GM12878 (cell line): ENCODE results near the gene CRKL. TPM values are rescaled to one million over a fixed set of nuclear protein-coding genes. Genes with fewer than 3 reads are reported as not detected.

Experiments
- ATAC-seq: fragments of 200-7000 bp; cut with Tn5 transposase; 3 replicates; pipeline ENCODE4 v1.9.1; 2020; ENCODE audit warnings: mild to moderate bottlenecking, moderate library complexity
- BruUV-seq: library from RNA; stranded (reverse); fragments of 400-500 nt; replicated peaks from 2 replicates; lab custom pipeline; 2021; lab: Mats Ljungman, UMichigan
- CTCF ChIA-PET: fragments of 300-600 bp; sonication (Branson Sonifier 250); formaldehyde crosslinking; extraction: SDS; loops from one replicate; lab custom pipeline; 2021; ENCODE audit warnings: inconsistent platforms; lab: Yijun Ruan, JAX
- POLR2A ChIA-PET: fragments of 350-600 bp; formaldehyde crosslinking; extraction: SDS; loops from one replicate; lab custom pipeline; 2021; ENCODE audit warnings: inconsistent platforms; lab: Charles Lee
- RAD21 ChIA-PET: fragments of 300-600 bp; sonication (Branson Sonifier 250); formaldehyde crosslinking; loops from one replicate; lab custom pipeline; 2023; ENCODE audit warnings: antibody characterized with exemption; ENCODE audit not compliant: unreplicated experiment; lab: Charles Lee
- SMC1A ChIA-PET: fragments of 300-600 bp; sonication (Branson Sonifier 250); formaldehyde crosslinking; loops from one replicate; lab custom pipeline; 2023; ENCODE audit not compliant: unreplicated experiment, uncharacterized antibody; lab: Charles Lee
- DNase-seq: peaks from one replicate; pipeline ENCODE4 v3.0.0-alpha.2; 2011; ENCODE audit warnings: low read depth, low spot score
- FAIRE-seq: peaks from 3 replicates; lab custom pipeline; 2011; peaks lifted over from hg19 to GRCh38; lab: Jason Lieb, UNC
- H2AFZ ChIP-seq: 2 replicates; pipeline ENCODE4 v1.6.0; 2011; ENCODE audit warnings: low read depth, low read length, control low read depth; ENCODE audit not compliant: control insufficient read depth
- H3K27ac ChIP-seq: 2 replicates; pipeline ENCODE4 v1.5.1; 2011; ENCODE audit warnings: control low read depth; ENCODE audit not compliant: control insufficient read depth, insufficient read depth
- H3K27me3 ChIP-seq, 2 experiments: replicated peaks in 1 of 2; 2 replicates each; pipeline versions ENCODE4 v1.6.0 to v1.6.1; 2011; ENCODE audit warnings: low read length in 1 of 2; ENCODE audit not compliant: control insufficient read depth in 2 of 2, insufficient read depth in 2 of 2
- H3K36me3 ChIP-seq, 2 experiments: 2 replicates each; pipeline ENCODE4 v1.5.1; 2011; ENCODE audit warnings: low read length in 1 of 2; ENCODE audit not compliant: control insufficient read depth in 2 of 2, insufficient read depth in 2 of 2
- H3K4me1 ChIP-seq: 2 replicates; pipeline ENCODE4 v1.6.1; 2011; ENCODE audit warnings: mild to moderate bottlenecking, low read length, moderate library complexity, mixed read lengths; ENCODE audit not compliant: control insufficient read depth, insufficient read depth
- H3K4me2 ChIP-seq: 2 replicates; pipeline ENCODE4 v1.6.0; 2011; ENCODE audit warnings: control low read depth; ENCODE audit not compliant: control insufficient read depth, insufficient read depth
- H3K4me3 ChIP-seq: fragments of 200-600 bp; sonication (generic); 2 replicates; pipeline ENCODE4 v1.5.1; 2016
- H3K79me2 ChIP-seq: 2 replicates; pipeline ENCODE4 v1.6.0; 2011; ENCODE audit warnings: low read length; ENCODE audit not compliant: control insufficient read depth, insufficient read depth
- H3K9ac ChIP-seq: 2 replicates; pipeline ENCODE4 v1.8.0; 2011; ENCODE audit warnings: low read length, control low read depth, mixed read lengths; ENCODE audit not compliant: control insufficient read depth, insufficient read depth
- H3K9me3 ChIP-seq: replicated peaks from 3 replicates; pipeline ENCODE4 v1.5.1; 2011; ENCODE audit warnings: mild to moderate bottlenecking, low read length; ENCODE audit not compliant: control insufficient read depth, insufficient read depth
- H4K20me1 ChIP-seq: 2 replicates; pipeline ENCODE4 v1.6.0; 2011; ENCODE audit not compliant: control insufficient read depth, insufficient read depth
- ATF2 ChIP-seq: IDR thresholded peaks from 2 replicates; pipeline ENCODE4 v1.6.1; 2012; ENCODE audit warnings: low read length, inconsistent platforms
- E2F4 ChIP-seq: IDR thresholded peaks from 2 replicates; pipeline ENCODE4 v1.6.1; 2012; ENCODE audit warnings: low read depth, low read length, improper control_type of control experiment
- E4F1 ChIP-seq: fragments of 450-650 bp; IDR thresholded peaks from 2 replicates; pipeline ENCODE4 v1.6.1; 2018; ENCODE audit warnings: borderline replicate concordance, mild to moderate bottlenecking; ENCODE audit not compliant: partially characterized antibody
- POLR2AphosphoS5 ChIP-seq: IDR thresholded peaks from 2 replicates; pipeline ENCODE4 v1.6.1; 2011; ENCODE audit warnings: mild to moderate bottlenecking, low read length, inconsistent platforms
- RCOR1 ChIP-seq: conservative IDR thresholded peaks from 2 replicates; pipeline ENCODE4 v1.6.1; 2012; ENCODE audit warnings: low read depth, low read length, improper control_type of control experiment
- TCF12 ChIP-seq: IDR thresholded peaks from 2 replicates; pipeline ENCODE4 v1.6.1; 2011; ENCODE audit warnings: low read depth, mild to moderate bottlenecking, low read length
- ZNF207 ChIP-seq: fragments of 450-650 bp; IDR thresholded peaks from 2 replicates; pipeline ENCODE4 v1.6.1; 2014; ENCODE audit warnings: antibody characterized with exemption, mild to moderate bottlenecking, borderline replicate concordance
- WGBS: methylation state at CpG from one replicate; pipeline ENCODE4 v1.1.6; 2016; ENCODE audit warnings: low lambda C conversion rate; ENCODE audit not compliant: insufficient replicate concordance, insufficient coverage; ENCODE audit errors: missing lambda C conversion rate; 5-methylcytosine and 5-hydroxymethylcytosine counted together
- in situ Hi-C: fragments of 300-500 bp; cut with MboI; formaldehyde crosslinking; loops from 9 replicates; pipeline ENCODE4 v1.14.3; 2018; ENCODE audit warnings: mixed read lengths
- intact Hi-C: fragments of 100-400 bp; cut with micrococcal nuclease; formaldehyde crosslinking; loops from one replicate; pipeline ENCODE4 v1.14.2; 2022; ENCODE audit not compliant: unreplicated experiment
- polyA plus RNA-seq, 11 experiments: library from polyadenylated mRNA; depleted of rRNA in 4 of 11; unstranded in 6 of 11; stranded (reverse) in 5 of 11; fragments of >200 nt; fragmentation: Nextera tagmentation in 4 of 11; fragmentation: Illumina TruSeq in 1 of 11; extraction: Ambion mirVana in 4 of 11; extraction: Trizol in 1 of 11; gene quantifications; 1 replicate in 1 of 11; 2 replicates in 10 of 11; pipeline versions ENCODE4 v1.2.1 to v1.2.3, GENCODE V29; 2011 to 2016; ENCODE audit warnings: inconsistent platforms in 2 of 11, missing spikeins in 2 of 11, low read depth in 1 of 11
- total RNA-seq, 4 experiments: library from RNA; depleted of rRNA in 3 of 4; stranded (reverse); fragments of >200 nt in 3 of 4; fragmentation: Illumina TruSeq in 1 of 4; extraction: Trizol in 1 of 4; gene quantifications; 2 replicates each; pipeline versions ENCODE4 v1.2.1 to v1.2.3, GENCODE V29; 2013 to 2021
- TF ChIP-seq, protein P1 (sequence below): fragments of 450-650 bp; IDR thresholded peaks from 2 replicates; pipeline ENCODE4 v1.6.1; 2017; ENCODE audit warnings: mild to moderate bottlenecking, low read depth, inconsistent platforms; ENCODE audit not compliant: poor library complexity, severe bottlenecking

The CRKL gene
- total and polyA plus RNA-seq, 10 of the 15 experiments (the other 5 are each of a cell fraction or from before 2014, with no cell fraction given) = 12.6 to 61.2 (median 32.7) TPM

GRCh38 chr22:20964799-20965103 is 47.5 kb downstream of the CRKL start:
- Histone ChIP-seq H3K4me2 (peak overlapping the region; percentile 17; the same call in 1 of the 2 replicates), H3K27ac (no peak overlapping the region), H3K9ac (no peak overlapping the region), H3K4me1 (peaks cover 3% of the 10 kb centered on the region), H3K27me3 (peaks cover 2 to 4% of the 10 kb centered on the region in 2 experiments; a peak in 3 of 4 replicates), H3K9me3 (no peaks in the 10 kb centered on the region), H3K4me3 (no peak overlapping the region), H4K20me1 (no peaks in the 10 kb centered on the region; the same call in 1 of the 2 replicates), H3K36me3 (no peaks in the 10 kb centered on the region), H2AFZ (no peak overlapping the region), H3K79me2 (no peaks in the 10 kb centered on the region)
- ChIA-PET SMC1A (no interaction called here), POLR2A (no interaction called here), CTCF (no interaction called here), RAD21 (no interaction called here)
- DNase-seq = no peak
- intact Hi-C loops (no loop called here), in situ Hi-C loops (no loop called here)
- 16% methylated on average over 14 of the region's 28 CpGs for WGBS
- no peak for ATAC-seq
- no TSS peak for BruUV-seq
- no peak for FAIRE-seq
- TF ChIP-seq, protein P1, sequence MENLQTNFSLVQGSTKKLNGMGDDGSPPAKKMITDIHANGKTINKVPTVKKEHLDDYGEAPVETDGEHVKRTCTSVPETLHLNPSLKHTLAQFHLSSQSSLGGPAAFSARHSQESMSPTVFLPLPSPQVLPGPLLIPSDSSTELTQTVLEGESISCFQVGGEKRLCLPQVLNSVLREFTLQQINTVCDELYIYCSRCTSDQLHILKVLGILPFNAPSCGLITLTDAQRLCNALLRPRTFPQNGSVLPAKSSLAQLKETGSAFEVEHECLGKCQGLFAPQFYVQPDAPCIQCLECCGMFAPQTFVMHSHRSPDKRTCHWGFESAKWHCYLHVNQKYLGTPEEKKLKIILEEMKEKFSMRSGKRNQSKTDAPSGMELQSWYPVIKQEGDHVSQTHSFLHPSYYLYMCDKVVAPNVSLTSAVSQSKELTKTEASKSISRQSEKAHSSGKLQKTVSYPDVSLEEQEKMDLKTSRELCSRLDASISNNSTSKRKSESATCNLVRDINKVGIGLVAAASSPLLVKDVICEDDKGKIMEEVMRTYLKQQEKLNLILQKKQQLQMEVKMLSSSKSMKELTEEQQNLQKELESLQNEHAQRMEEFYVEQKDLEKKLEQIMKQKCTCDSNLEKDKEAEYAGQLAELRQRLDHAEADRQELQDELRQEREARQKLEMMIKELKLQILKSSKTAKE = no peak
- no peak for TF ChIP-seq TCF12
- no peak for TF ChIP-seq E2F4
- TF ChIP-seq RCOR1 = no peak
- TF ChIP-seq ZNF207 = no peak
- no peak for TF ChIP-seq E4F1
- TF ChIP-seq ATF2 = no peak
- no peak for TF ChIP-seq POLR2AphosphoS5
